GM19395 (cell line): Measurements from ENCODE around the gene TMF1.

Experiments used
- ATAC-seq: cut with Tn5 transposase; IDR thresholded peaks from one replicate; pipeline ENCODE4 v1.9.1; 2021; ENCODE audit warnings: mild to moderate bottlenecking, moderate library complexity; ENCODE audit not compliant: unreplicated experiment

TMF1 gene

GRCh38 chr3:68984011-68984530, 68.1 kb downstream of the TMF1 start:
- no peak for ATAC-seq

GRCh38 chr3:68977486-68978167, 74.5 kb downstream of the TMF1 start:
- no peak for ATAC-seq

- ATAC-seq = no peak
Measured at GRCh38 chr3:68974711-68975110, 77.4 kb downstream of the TMF1 start.

DNA sequence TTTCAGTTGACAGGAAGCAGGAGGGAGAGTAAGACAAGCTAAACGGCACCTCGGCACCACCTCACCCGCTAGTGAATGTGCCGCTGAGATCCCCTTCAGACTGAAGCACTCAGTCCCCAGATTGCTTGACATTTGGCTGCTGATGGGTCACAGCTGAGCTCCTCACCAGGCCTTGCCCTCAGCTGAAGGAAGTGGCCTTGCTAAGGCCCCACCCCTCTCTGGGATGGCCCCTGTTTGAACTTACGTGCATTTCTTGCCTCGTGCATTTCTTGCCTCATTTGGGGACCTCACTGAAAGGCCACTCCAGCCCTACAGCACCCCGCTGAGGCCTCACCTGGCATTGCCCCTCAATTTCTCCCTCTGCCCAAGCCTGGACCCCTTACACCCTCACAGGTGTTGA, 78.5 kb downstream of the TMF1 start:
- no peak for ATAC-seq

DNA sequence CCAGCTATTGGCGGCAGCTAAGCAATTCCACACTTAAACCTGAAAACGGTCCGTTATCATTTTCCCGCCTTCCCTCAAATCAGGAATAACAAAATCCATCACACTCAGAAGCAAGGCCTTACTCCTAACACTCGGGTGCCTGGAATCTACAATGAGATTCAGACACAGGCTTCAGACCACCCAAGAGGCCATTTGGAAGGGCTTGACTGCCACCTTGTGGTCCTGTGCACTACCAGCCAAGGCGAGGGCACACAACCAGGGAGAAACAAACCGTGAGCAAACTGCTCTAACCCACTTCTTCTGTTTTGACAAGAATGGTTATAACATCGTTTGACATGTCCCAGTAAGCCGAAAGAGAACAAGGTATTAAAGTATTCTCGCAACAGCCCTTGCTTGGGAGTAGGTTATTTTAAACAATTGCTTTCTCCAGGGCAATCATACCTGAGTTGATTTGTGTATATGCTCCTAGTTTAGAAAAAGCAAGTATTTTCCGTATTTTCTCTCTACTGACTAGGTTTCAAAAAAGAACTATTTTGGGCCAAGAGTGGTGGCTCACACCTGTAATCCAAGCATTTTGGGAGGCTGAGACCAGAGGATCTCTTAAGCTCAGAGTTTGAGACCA, 79.7 kb downstream of the TMF1 start:
- ATAC-seq = peak; percentile 75
